ENCODE data around the gene PTCRA.
"Not testable (repeated sequence)": the region's sequence is repeated elsewhere in the genome, so short reads cannot be mapped to it uniquely, and the experiment has no call there.

PTCRA gene

GRCh38 chr6:42915732-42916131, at the start of gene PTCRA:
Gene PTCRA, plus strand, starts transcription at chr6:42916053. Its CDS starts 17 bp downstream, at chr6:42916070.
- intact Hi-C loops (cut with DNase I) = no loop called here
- DNase-seq = no peak

- intact Hi-C loops (cut with DNase I) = loop anchor here (10.0 kb wide), 1 partner anchor 146 kb away; the partner anchor contains the start of gene PRPH2
- no peak for DNase-seq
These were observed 45.5 kb upstream of the PTCRA start for GRCh38 chr6:42870145-42870936.

- no peak for DNase-seq
- intact Hi-C loops (cut with DNase I) = loop anchor here (10.0 kb wide), 1 partner anchor 147 kb away; the partner anchor contains the start of gene PRPH2
These were observed 44.1 kb upstream of the PTCRA start for GRCh38 chr6:42871711-42872110.

- intact Hi-C loops (cut with DNase I) = loop anchor here (10.0 kb wide), 1 partner anchor 149 kb away; the partner anchor contains the start of gene PRPH2
- no peak for DNase-seq
These were observed 42.5 kb upstream of the PTCRA start for GRCh38 chr6:42873313-42873712.

- no peak for DNase-seq
- intact Hi-C loops (cut with DNase I) = loop anchor here (5.0 to 10.0 kb wide), 3 partner anchors 95 to 215 kb away; partner anchors contain the start of genes BICRAL and PRPH2
These were observed 38.2 kb upstream of the PTCRA start for GRCh38 chr6:42877695-42878094.

- intact Hi-C loops (cut with DNase I) = loop anchor here (5.0 to 10.0 kb wide), 3 partner anchors 97 to 217 kb away; partner anchors contain the start of genes BICRAL and PRPH2
These were observed 36.2 kb upstream of the PTCRA start, which contains the start of gene RPL7L1 for GRCh38 chr6:42879372-42880239. Gene RPL7L1, plus strand, starts transcription at chr6:42879616. Its CDS starts 295 bp downstream, at chr6:42879911.

GRCh38 chr6:42880240-42880817, 35.5 kb upstream of the PTCRA start:
- DNase-seq; intact Hi-C loops (cut with DNase I): not testable (repeated sequence)

More at GRCh38 chr6:42879372-42880239, 36.2 kb upstream of the PTCRA start, which contains the start of gene RPL7L1:
- peak; percentile 83 to 95 (median 90) for DNase-seq

GRCh38 chr6:42880871-42881270, 35.0 kb upstream of the PTCRA start:
- intact Hi-C loops (cut with DNase I); DNase-seq: not testable (repeated sequence)

GRCh38 chr6:42885702-42886101, 30.2 kb upstream of the PTCRA start:
- DNase-seq = no peak

GRCh38 chr6:42888201-42888600, 27.7 kb upstream of the PTCRA start:
- intact Hi-C loops (cut with DNase I); DNase-seq: not testable (repeated sequence)

More at GRCh38 chr6:42885702-42886101, 30.2 kb upstream of the PTCRA start:
- intact Hi-C loops (cut with DNase I) = no loop called here

- no peak for DNase-seq
- intact Hi-C loops (cut with DNase I) = no loop called here
These were observed 26.0 kb upstream of the PTCRA start for GRCh38 chr6:42889815-42890214.

GRCh38 chr6:42890311-42891198, 25.3 kb upstream of the PTCRA start:
- DNase-seq = peak; percentile 87 to 98 (median 94)
- intact Hi-C loops (cut with DNase I) = no loop called here

GRCh38 chr6:42891199-42891722, 24.6 kb upstream of the PTCRA start:
- intact Hi-C loops (cut with DNase I) = no loop called here
- no peak for DNase-seq

- DNase-seq; intact Hi-C loops (cut with DNase I): not testable (repeated sequence)
These were observed 21.6 kb upstream of the PTCRA start for GRCh38 chr6:42894041-42894828.

- no peak for DNase-seq
- intact Hi-C loops (cut with DNase I) = no loop called here
These were observed 19.6 kb upstream of the PTCRA start for GRCh38 chr6:42896178-42896719.

- intact Hi-C loops (cut with DNase I) = no loop called here
- peak; percentile 19 to 93 (median 77) for DNase-seq
These were observed 16.9 kb upstream of the PTCRA start for GRCh38 chr6:42898891-42899361.

Data from head of caudate nucleus (tissue), 42 donors.